Mucosa of stomach (tissue), 1 donor: Measurements from ENCODE around the gene RANBP6.

ENCODE experiments used
- H3K27me3 ChIP-seq: one replicate; pipeline ENCODE4 v1.7.0; 2013; ENCODE audit warnings: mild to moderate bottlenecking, low read length; ENCODE audit not compliant: control insufficient read depth, insufficient read depth
- H3K36me3 ChIP-seq: one replicate; pipeline ENCODE4 v1.7.0; 2013; ENCODE audit warnings: low read length; ENCODE audit not compliant: control insufficient read depth, insufficient read depth
- H3K4me1 ChIP-seq: one replicate; pipeline ENCODE4 v1.7.0; 2013; ENCODE audit warnings: mild to moderate bottlenecking, low read length; ENCODE audit not compliant: control insufficient read depth, insufficient read depth
- H3K4me3 ChIP-seq: one replicate; pipeline ENCODE4 v1.7.0; 2013; ENCODE audit warnings: low read length
- H3K9ac ChIP-seq: one replicate; pipeline ENCODE4 v1.7.0; 2013; ENCODE audit warnings: mild to moderate bottlenecking, low read length, moderate library complexity
- H3K9me3 ChIP-seq: one replicate; pipeline ENCODE4 v1.7.0; 2013; ENCODE audit warnings: mild to moderate bottlenecking, low read length, moderate library complexity; ENCODE audit not compliant: control insufficient read depth
- donor health status: Pancreatic carcinoma.

RANBP6 gene

GRCh38 chr9:5999443-6000101 is 15.9 kb downstream of the RANBP6 start:
- Histone ChIP-seq H3K4me1 (peaks cover 6% of the 10 kb centered on the region), H3K36me3 (no peaks in the 10 kb centered on the region), H3K4me3 (no peak overlapping the region), H3K9ac (no peak overlapping the region), H3K9me3 (no peaks in the 10 kb centered on the region), H3K27me3 (no peaks in the 10 kb centered on the region)

- Histone ChIP-seq H3K27me3 (no peaks in the 10 kb centered on the region), H3K9ac (no peak overlapping the region), H3K4me1 (peaks cover 6% of the 10 kb centered on the region), H3K9me3 (no peaks in the 10 kb centered on the region), H3K36me3 (no peaks in the 10 kb centered on the region), H3K4me3 (no peak overlapping the region)
Measured at GRCh38 chr9:5994493-5994892, 20.9 kb downstream of the RANBP6 start.

GRCh38 chr9:5988265-5988664 is 27.2 kb downstream of the RANBP6 start:
- Histone ChIP-seq H3K4me3 (no peak overlapping the region), H3K4me1 (no peaks in the 10 kb centered on the region), H3K27me3 (no peaks in the 10 kb centered on the region), H3K36me3 (no peaks in the 10 kb centered on the region), H3K9me3 (no peaks in the 10 kb centered on the region), H3K9ac (no peak overlapping the region)

- H3K27me3 ChIP-seq: no peaks in the 10 kb centered on the region
- no peak overlapping the region for H3K4me3 ChIP-seq
- H3K9ac ChIP-seq: no peak overlapping the region
- peaks cover 5% of the 10 kb centered on the region for H3K36me3 ChIP-seq
- no peaks in the 10 kb centered on the region for H3K4me1 ChIP-seq
- no peaks in the 10 kb centered on the region for H3K9me3 ChIP-seq
Measured at GRCh38 chr9:5983042-5983441, 32.4 kb downstream of the RANBP6 start.

GRCh38 chr9:5982317-5982716 is 33.1 kb downstream of the RANBP6 start:
- Histone ChIP-seq H3K9ac (no peak overlapping the region), H3K36me3 (peaks cover 5% of the 10 kb centered on the region), H3K9me3 (no peaks in the 10 kb centered on the region), H3K4me1 (no peaks in the 10 kb centered on the region), H3K27me3 (no peaks in the 10 kb centered on the region), H3K4me3 (no peak overlapping the region)

- Histone ChIP-seq H3K4me3 (no peak overlapping the region), H3K27me3 (no peaks in the 10 kb centered on the region), H3K36me3 (peaks cover 5% of the 10 kb centered on the region), H3K9ac (no peak overlapping the region), H3K9me3 (no peaks in the 10 kb centered on the region), H3K4me1 (peaks cover 4% of the 10 kb centered on the region)
Measured at GRCh38 chr9:5978523-5978922, 36.9 kb downstream of the RANBP6 start.

GRCh38 chr9:5976674-5977397 is 38.6 kb downstream of the RANBP6 start:
- Histone ChIP-seq H3K9ac (peak overlapping the region; percentile 7), H3K4me3 (no peak overlapping the region), H3K9me3 (no peaks in the 10 kb centered on the region), H3K36me3 (peaks cover 5% of the 10 kb centered on the region), H3K4me1 (peaks cover 4% of the 10 kb centered on the region), H3K27me3 (no peaks in the 10 kb centered on the region)

- no peaks in the 10 kb centered on the region for H3K27me3 ChIP-seq
- no peaks in the 10 kb centered on the region for H3K4me1 ChIP-seq
- no peaks in the 10 kb centered on the region for H3K9me3 ChIP-seq
- no peaks in the 10 kb centered on the region for H3K36me3 ChIP-seq
- H3K9ac ChIP-seq: no peak overlapping the region
- H3K4me3 ChIP-seq: no peak overlapping the region
Measured at GRCh38 chr9:5971740-5972139, 43.7 kb downstream of the RANBP6 start.
